HG02884 (cell line): Measurements from ENCODE around the gene HAUS3.

Experiments
- ATAC-seq: cut with Tn5 transposase; IDR thresholded peaks from one replicate; pipeline ENCODE4 v1.9.1; 2021; ENCODE audit warnings: mild to moderate bottlenecking, moderate library complexity; ENCODE audit not compliant: unreplicated experiment

Gene HAUS3

DNA sequence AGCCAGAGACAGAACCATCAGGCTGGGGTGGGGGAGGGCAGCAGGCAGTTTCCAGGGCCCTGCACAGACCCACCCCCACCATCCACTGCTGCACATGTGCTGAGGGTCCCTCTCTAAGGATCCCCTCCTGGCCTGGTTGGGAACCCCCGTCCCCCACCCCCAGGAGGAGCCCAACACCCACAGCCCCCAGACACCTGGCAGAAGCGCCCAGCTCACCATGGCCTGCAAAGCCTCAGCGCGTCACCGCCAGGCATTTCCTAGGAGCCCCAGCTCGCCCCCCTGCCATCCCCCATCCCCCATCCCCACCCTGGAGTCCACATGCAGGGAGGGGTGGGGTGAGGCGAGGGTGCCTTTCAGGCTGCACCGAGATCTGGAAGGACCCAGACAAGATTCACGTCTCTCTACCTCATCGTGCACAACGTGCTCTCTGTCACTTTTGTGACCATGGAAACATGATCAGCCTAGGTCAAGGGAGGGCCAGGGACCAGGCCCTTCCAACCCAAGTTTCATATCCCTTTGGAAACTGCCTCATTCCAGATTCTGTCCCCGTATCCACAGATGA, 10.7 kb upstream of the HAUS3 start:
- no peak for ATAC-seq

DNA sequence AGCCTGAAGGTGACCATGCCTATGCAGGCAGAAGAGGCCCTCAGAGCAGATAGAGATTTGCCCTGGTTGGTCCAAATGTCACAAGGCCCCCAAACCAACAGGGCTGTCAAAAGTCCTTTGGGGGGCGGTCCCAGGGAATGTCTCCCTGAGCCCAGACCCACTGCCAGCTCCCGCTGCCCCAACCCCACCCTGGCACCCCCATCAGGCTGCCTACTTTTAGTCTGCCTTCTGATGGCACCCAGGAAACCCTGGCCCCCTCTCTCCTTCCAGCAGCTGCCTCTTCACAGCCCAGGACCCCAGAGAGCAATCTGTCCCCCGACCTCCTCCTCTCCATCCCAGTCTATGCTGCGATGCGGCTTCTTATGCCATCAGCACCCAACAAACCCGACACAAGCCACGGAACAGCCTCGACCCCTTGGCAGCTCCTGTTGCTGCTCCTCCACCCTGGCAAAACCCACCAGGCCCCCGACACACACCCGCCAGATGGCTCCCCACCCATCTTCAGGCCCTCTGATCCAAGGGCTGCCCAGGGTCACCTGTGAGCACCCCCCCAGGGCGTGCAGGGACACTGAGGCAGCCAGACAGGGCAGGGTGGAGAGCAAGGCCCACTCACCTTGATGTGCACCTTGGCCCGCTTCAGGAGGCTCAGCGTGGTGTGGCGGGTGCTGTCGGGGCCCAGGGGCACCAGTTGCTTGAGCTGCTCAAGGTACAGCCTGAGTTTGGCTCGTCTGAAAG, 10.0 kb upstream of the HAUS3 start:
- no peak for ATAC-seq

DNA sequence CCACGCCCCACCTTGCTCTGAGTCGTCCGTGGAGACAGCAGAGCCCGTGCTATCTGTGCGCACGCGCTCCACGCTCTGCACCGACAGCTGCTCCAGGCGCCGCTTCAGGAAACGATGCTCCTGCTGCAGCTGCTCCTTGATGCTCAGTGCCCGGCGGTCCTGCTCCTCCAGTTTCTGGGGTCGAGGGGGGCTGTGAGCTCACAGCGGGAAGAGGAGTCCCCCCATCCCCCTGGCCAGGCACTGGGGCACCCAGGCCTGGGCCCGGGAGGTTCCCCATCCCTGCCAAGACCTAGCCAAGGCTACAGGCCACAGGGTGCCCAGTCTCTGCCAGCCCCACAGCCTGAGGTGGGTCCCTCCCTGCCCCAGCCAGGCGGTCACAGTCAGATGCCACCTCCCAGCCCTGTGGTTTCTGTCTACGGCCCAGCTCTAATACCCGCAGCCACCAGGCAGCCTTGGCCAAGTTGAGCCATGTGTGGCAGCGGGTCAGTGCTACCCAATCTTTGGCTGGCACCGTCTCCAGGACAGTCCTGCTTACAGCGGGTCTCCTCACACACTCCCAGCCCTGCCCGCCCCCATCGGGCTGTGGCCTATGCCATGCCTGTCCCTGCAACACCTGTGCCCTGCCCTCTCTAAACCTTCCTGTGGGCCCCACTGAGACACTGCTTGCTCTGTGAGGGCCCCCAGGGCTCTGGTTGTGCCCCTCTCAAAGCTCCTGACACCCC, 9.3 kb upstream of the HAUS3 start:
- no peak for ATAC-seq

DNA sequence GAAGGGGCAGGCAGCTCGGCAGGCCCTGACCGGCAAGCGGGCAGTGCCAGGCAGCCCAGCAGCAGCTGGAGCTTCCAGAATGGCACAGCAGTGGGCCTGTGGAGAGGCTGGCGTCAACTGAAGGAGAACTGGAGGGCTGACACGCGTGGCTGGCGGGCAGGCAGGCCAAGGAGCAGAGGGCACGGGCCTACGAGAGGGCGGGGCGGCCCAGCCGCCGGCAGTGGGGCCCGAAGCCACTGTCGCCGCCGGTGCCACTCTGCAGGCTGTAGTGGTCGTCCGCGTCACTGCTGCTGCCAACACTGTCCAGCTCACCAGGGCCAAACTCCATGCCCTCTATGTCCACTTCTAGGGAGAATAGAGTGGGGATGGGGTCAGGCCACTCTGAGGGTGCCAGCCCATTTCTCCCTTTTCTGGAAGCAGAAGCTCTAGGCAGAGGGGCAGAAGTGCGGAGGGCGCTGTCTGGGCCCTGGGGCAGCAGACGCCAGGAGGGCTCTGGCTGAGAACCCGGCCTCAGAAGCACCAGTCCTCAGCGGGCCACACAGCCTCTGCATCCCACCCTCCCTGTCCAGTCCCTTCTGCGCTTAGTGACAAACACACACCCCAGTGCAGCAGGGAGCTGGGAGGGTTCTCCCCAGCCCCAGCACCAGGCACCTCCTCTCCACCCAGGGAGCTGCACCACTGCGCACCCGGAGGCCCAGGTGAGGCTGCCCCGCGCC, 8.6 kb upstream of the HAUS3 start:
- no peak for ATAC-seq

DNA sequence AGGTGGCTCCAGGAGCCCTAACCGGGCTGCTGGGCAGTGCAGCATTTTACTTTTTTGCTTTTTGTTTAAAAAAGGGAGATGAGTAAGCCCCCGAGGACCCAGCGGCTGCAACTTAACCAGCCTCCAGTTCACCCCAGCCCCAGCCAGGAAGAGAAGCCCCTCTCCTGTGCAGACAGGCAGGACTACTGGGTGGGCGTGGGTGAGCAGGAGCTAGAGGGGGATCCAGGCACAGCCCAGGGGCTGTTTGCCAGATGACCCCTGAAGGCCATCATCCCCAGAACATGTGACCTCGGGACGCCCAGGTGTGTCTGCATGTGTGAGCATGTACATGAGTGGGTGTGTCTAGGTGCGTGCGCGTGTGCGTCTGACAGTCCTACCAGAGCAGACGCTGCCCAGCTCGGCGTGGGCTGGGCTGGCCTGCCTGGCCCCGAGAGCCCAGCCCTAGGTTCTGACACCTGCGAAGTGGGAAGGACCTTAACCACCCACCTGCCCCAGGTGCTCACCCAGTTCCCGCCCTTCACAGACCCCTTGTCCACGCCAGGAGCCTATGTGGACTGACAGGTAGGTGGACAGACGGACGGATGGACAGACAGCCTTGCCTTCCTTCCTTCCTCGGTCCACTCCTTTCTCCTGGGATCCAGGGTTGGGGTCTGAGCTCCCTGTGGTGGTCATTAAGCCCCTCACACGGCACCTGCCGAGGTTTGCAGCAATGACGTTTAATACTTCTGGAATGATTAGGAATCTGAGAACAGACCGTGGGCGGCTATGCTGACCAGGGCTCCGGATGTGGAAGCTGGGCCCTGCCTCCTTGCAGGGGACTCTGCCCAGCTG, 7.8 kb upstream of the HAUS3 start:
- no peak for ATAC-seq

DNA sequence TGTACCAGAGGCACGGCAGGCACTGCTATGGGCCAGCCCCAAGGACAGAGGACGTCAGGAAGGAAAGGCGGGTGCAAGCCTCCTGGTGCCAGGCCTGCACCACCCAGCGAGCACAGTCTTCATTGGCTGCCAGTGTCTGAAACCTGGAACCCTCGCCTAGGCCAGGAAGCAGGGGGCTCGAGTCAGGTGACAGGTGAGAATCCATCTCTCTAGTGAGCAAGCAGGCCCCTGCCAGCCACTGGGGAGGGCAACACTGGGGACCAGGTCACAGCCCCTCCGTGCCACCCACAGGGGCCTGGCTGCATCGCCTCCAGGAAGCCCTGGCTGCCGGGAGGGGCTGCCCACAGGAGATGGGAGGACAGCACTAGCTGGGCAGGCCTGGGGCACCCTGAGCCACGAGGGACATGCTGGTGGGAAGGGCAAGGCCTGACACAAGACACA, 6.9 kb upstream of the HAUS3 start:
- ATAC-seq: no peak

DNA sequence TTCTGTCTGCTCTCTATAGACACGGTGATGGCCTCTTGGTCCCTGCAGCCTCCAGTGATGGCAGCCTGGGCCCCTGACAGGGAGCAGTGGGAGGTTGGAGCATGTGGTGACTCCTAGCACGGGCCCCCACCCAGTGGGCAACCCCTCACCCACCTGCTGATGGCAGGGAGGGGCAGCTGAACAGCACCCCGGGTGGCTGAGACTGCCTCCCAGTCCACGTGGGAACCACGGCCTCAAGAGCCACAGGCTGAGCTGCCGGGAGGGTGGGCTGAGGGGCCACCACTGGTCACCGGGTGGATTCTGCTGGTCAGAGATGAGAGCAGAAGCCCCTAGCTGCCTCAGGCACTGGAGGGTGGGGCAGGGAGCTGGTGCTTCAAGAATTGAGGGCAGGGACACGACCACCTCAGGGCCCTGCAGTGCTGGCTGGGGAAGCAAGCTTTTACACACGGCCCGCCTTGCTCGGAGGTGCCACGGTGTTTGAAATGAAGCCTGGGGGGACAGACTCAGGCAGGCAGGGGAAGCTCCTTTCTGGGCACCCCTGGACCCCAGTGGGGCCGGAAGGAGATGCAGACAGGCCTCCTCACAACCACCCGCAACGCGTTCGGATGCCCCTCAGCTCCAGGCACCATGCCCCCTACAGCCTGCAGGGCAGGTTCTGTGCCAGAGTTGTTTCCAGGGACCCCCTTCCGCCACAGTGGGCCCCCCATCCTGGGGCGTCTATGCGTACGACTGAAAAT, 6.3 kb upstream of the HAUS3 start:
- no peak for ATAC-seq

DNA sequence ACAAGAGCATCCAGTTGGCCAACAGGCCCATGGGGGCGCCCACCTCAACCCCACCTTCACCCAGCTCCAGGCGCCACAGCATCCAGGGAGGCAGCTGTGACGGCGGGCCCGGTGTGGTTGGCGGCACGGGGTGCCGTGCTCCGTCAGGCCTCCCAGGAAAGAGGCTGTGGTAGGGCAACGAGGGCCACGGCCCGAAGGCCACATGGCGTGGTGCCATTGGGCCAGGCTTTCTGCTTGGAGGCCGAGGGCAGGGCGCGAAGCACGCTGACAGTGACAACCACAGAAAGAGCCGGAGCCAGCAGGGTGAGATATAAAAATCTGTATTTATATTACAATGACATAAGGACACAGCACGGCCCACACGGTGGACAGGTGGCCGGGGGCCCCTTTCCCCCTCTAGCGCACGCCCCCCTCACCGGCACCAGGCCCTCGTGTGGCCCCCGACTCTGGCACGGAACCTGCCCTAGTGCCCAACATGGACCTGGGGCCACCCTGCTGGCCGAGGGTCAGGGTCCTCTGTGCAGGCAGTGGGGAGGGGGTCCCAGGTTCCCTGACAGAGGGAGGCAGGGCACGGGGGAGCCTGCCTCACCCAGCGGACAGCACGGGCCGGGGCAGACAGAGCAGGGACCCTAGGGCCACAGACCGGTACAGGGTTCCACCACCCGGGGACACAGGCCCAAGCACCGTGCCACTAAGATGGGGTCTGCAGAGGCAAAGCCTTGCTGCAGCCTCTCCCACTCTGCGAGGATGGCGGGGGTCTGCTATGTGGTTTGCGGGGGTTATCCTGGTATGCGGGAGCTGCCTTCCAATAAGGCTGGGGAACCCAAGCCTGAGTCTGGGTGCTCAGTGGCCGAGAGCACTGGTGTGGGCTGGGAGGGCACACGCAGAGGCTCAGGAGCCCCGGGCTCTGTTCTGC, 5.5 kb upstream of the HAUS3 start:
- no peak for ATAC-seq

DNA sequence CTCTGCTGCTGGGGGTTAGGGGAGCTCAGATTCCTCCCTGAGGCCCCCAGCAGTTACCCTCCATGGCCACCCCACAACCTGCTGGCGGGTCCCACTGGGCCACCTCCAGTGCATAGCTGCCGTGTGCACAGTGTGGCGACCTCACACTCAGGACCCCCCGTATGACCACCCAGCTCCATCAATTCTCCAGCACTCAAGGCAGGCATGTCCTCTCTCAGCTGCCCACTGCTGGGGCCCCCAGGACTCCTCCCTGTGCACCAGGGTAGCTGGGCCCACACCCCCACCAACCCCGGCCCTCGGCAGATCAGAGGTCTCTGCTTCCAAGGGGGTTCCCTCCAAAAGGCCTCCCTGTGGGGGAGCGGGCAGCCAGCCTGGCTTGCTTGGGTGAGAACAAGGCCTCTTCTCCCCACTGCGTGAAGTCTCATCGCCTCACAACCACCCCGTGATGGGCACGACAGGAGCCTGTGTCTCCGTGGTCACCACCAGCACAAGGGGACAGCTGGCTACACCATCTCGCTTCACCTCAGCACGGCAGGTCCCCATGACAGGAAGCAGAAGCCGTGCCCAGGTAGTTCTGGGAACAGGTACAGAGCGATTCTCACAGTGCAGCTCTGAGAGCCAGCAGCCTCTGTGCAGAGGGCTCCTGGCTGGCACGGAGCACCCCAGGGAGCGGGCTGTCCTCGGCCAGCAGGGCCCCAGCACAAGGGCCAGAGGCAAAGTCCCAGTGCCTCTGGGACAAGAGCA, 4.6 kb upstream of the HAUS3 start:
- no peak for ATAC-seq

DNA sequence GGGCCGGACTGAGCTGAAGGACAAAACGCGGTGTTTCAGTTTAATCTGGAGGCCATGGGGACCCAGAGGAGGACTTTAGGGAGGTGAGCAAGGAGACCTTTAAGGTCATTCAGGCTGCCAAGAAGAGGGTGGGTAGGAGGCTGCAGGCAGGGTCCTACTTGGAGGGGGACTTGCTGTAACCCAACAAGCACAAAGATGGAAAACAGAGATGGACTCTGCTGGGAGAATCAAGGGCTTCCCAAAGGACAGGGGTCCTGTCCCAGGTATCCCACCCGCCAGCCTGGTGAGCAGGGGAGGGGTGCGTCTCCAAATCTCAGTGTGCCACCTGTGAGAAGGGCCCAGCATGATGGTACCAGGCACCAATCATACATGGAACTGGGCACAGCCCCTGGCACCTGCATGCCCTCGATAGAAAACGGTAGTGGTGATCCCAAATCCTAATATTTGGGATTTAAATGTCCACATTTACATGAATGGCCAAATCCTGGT, 3.9 kb upstream of the HAUS3 start:
- no peak for ATAC-seq

DNA sequence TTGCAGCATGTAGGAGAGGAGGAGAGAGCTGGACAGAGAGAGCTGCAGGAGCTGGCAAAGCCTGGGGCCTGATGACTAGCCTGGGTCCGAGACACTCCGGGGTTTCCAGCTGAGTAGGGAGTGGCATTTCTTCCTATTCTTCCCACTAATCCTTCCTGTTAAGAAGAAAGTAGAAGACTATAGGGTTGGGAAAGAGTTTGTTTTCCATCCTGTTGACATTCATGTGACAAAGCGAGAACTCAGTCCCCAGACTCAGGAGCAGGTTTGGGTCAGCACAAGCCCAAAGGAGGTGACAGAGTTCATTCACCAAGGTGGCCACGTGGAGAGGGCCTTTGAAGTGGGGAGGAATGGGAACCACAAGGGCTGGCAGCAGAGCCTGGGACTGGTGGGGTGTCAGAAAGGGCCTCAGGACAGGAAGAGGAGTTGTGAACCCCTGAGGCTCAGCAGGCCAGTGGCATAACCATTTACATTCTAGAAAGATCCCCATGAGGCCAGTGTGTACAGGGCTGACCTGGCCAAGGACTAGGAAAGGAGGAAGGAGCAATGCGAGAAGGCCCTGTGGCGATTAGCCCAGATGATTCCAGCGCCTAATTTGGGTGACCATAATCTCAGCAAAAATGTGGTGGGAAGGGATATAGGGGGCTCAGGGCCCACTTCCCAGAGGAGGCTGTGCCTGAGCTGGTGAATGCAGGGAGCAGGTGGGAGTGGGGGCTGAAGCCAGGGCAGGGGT, 3.3 kb upstream of the HAUS3 start:
- no peak for ATAC-seq

DNA sequence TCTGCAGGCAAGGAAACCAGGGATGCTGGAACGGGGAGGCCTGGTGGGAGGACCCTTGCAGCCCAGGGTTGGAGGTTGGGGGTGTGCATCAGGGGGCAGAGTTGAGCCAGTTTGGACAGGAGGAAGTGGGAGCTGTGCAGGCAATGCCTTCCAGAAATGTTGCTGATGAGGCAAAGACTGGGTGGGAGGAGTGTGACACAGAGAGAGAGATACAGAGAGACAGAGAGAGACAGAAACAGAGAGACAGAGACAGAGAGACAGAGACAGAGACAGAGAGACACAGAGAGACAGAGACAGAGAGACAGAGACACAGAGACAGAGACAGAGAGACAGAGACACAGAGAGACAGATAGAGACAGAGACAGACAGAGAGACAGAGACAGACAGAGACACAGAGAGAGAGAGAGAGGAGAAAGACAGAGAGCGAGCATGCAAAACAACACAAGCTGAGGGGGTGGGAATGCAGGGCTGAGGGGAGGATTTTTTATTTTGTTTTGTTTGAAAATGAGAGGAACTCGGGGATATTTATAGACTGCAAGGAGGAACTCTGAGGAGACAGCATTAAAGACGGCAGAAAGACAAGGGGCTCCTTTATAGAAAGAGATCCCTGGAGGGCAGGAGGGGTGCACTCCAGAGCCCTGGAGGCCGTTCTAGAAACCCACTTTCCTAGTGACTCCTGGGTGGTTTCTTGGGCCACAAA, 1.9 kb upstream of the HAUS3 start:
- ATAC-seq: no peak

DNA sequence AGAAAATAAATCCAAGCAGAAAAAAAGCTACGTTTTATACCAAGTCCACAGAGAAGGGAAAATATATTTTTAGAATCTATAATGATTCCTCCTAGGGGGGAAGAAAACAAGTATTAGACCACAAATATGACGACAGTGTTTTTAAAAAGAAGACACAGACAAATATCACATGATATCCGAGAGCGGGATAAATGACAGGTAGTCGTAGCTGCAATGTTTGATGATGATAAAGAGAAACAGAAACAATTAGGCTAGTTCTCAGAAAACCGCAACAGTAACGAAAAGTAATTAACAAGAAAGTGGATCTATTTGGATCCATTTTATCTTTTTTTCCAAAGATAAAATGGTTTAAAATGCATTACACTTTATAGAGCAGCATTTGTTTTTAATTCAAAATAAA, 918 bp downstream of the HAUS3 start:
- ATAC-seq: no peak

DNA sequence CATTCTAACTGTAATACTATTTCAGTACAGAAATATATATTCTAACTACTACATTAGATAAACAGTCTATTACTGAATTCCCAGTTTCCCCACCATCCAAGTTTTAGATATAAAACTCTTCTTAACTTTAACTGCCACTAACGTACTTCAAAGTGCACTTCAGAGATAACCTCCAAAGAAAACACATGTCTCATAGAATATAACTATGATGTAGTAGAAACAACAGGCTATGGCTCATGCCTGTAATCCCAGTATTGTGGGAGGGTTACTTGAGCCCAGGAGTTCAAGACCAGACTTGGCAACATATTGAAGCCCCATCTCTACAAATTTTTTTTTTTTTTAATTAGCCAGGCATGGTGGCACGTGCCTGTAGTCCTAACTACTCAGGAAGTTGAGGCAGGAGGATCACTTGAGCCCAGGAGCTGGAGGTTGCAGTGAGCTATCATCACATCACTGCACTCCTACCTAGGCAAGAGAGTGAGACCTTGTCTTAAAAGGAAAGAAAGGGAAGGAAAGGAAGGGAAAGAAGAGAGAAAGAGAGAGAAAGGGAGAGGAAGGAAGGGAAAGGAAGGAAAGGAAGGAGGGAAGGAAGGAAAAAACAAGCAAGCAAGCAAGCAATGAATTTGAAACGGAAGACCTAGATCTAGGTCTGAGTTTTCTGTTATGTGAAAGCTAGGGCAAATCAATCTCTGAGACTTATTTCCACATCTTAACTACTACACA, 4.8 kb downstream of the HAUS3 start:
- no peak for ATAC-seq

DNA sequence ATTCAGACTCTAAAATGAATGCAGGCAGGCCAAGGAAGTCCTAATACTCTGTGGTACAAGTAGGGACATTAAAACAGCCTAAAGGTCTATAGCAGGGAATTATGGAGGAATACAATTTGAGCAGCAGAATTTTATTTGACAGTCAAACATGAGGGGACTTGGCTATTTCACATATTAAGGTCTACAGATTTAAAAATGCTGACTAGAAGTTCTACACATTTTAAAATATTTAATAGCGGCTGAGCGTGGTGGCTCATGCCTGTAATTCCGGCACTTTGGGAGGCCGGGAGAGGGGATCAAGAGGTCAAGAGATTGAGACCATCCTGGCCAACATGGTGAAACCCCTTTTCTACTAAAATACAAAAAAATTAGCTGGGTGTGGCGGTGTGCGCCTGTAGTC, 10.8 kb downstream of the HAUS3 start:
- no peak for ATAC-seq

DNA sequence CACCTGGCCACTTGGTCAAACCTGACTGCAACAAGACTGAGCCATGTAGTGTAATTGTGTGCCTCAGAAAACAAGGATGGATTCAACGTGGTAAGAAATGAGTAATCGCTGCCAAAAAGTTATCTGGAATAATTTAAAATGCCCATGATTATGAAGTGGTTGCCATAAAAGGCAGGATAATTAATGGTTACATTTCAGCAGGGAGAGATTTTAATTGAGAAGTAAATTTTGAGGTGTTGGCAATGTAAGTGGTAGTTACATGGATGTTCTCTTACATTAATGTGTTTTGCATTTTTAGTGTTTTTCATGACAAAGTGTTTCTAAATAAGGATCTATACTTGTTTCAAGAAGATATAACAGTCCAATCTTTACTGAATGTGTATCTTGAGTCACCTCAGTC, 15.7 kb downstream of the HAUS3 start:
- no peak for ATAC-seq
